Measurements from ENCODE around the gene CCR5AS.

CCR5AS gene

DNA sequence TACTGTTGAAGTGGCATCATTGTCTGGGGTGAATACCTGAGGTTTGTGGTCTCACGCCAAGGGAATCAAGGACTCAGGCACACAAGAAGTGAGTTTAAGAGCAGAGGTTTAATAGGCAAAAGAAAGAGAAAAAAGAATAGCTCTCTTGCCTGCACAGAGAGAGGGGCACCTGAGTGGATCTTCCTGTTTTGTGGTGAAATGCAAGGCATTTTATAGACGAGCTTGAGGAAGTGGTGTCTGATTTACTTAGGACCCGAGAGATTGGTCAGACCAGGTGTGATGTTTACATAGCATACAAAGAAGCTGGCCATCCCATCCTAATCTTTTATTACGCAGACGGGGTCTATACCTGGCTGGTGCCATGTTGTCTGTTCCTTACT lies 22.9 kb downstream of the CCR5AS start:
- no peaks in the 10 kb centered on the region for H3K36me3 ChIP-seq
- no peak for ATAC-seq
- 53 to 73% methylated on average over 5 of the region's 5 CpGs for WGBS, 2 donors (ENCODE audit: low coverage in 1 of 2)

GRCh38 chr3:46383211-46383950 lies 23.5 kb downstream of the CCR5AS start:
- Histone ChIP-seq H3K27me3 (peaks cover 8% of the 10 kb centered on the region), H3K9me3 (no peaks in the 10 kb centered on the region), H3K27ac (no peak overlapping the region), H3K4me3 (no peak overlapping the region), H3K36me3 (no peaks in the 10 kb centered on the region), H3K4me1 (peaks cover 0 to 10% (median 0%) of the 10 kb centered on the region in 3 donors)
- TF ChIP-seq EP300 (IDR thresholded peaks at IDR 0.05) = no peak
- TF ChIP-seq, protein P1, sequence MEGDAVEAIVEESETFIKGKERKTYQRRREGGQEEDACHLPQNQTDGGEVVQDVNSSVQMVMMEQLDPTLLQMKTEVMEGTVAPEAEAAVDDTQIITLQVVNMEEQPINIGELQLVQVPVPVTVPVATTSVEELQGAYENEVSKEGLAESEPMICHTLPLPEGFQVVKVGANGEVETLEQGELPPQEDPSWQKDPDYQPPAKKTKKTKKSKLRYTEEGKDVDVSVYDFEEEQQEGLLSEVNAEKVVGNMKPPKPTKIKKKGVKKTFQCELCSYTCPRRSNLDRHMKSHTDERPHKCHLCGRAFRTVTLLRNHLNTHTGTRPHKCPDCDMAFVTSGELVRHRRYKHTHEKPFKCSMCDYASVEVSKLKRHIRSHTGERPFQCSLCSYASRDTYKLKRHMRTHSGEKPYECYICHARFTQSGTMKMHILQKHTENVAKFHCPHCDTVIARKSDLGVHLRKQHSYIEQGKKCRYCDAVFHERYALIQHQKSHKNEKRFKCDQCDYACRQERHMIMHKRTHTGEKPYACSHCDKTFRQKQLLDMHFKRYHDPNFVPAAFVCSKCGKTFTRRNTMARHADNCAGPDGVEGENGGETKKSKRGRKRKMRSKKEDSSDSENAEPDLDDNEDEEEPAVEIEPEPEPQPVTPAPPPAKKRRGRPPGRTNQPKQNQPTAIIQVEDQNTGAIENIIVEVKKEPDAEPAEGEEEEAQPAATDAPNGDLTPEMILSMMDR (IDR thresholded peaks at IDR 0.05) = no peak
- no peak for TF ChIP-seq POLR2A (IDR thresholded peaks at IDR 0.05)
- TF ChIP-seq POLR2AphosphoS5 (IDR thresholded peaks at IDR 0.05) = no peak
- 70% methylated on average over 1 of the region's 6 CpGs; no CpG with 5 or more reads in 1 of the 2 donors for WGBS, 2 donors (ENCODE audit: low coverage in 1 of 2)
- no peak for ATAC-seq

More for the DNA sequence above, 22.9 kb downstream of the CCR5AS start:
- Histone ChIP-seq H3K9me3 (no peaks in the 10 kb centered on the region), H3K27ac (no peak overlapping the region), H3K4me1 (peaks cover 0 to 10% (median 0%) of the 10 kb centered on the region in 3 donors), H3K4me3 (no peak overlapping the region), H3K27me3 (peaks cover 8% of the 10 kb centered on the region)
- TF ChIP-seq POLR2AphosphoS5 (IDR thresholded peaks at IDR 0.05) (no peak), EP300 (IDR thresholded peaks at IDR 0.05) (no peak), POLR2A (IDR thresholded peaks at IDR 0.05) (no peak)
- TF ChIP-seq, protein P1 (IDR thresholded peaks at IDR 0.05) = no peak

- H3K36me3 ChIP-seq = no peaks in the 10 kb centered on the region
- TF ChIP-seq EP300 (IDR thresholded peaks at IDR 0.05) (no peak), POLR2AphosphoS5 (IDR thresholded peaks at IDR 0.05) (no peak), POLR2A (IDR thresholded peaks at IDR 0.05) (no peak)
- TF ChIP-seq, protein P1 (IDR thresholded peaks at IDR 0.05) = no peak
- peaks cover 8% of the 10 kb centered on the region for H3K27me3 ChIP-seq
- no peak overlapping the region for H3K4me3 ChIP-seq
- no peaks in the 10 kb centered on the region for H3K9me3 ChIP-seq
- H3K4me1 ChIP-seq = peaks cover 0 to 10% (median 0%) of the 10 kb centered on the region in 3 donors
- WGBS, 2 donors (ENCODE audit: low coverage in 1 of 2) = 37 to 80% methylated on average over 3 of the region's 3 CpGs
- ATAC-seq = no peak
- H3K27ac ChIP-seq = no peak overlapping the region
Measured at GRCh38 chr3:46381625-46382024, 25.2 kb downstream of the CCR5AS start.

DNA sequence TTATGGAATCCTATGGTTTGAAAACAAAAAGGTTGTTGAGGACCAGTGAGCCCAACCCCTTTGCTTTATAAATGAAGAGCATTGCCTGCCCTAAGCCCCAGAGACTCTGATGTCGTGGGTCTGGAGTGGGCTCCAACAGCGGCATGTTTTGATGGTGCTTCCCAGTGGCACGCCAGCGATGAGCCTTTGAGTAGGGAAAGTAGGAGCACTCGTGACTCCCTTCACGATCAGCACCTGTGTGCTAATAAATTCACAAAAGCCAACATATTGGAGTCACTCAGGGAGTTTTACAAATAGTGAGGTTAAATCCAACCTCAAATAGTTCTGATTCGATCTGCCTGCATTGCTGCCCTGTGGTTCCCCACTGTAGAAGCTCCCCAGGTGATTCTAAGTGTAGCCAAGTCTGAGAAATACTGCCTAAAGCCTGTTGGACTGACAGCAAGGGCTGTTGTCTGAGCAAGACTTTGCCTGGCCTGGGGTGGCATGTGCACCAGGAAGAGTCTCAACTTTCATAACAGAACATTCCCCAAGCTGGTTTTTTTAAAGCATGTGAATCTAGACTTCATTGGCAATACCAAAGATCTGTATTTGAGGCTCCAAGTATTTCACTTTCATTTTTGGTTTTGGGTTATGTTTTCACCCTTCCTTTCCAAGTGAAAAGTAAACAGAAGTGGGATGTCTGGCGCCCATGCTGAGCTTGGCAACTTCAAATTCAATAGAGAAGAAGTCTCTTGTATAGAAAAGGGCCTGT lies 26.2 kb downstream of the CCR5AS start:
- Histone ChIP-seq H3K9me3 (no peaks in the 10 kb centered on the region), H3K4me1 (peaks cover 0 to 10% (median 0%) of the 10 kb centered on the region in 3 donors), H3K36me3 (no peaks in the 10 kb centered on the region), H3K27me3 (no peaks in the 10 kb centered on the region), H3K27ac (no peak overlapping the region), H3K4me3 (no peak overlapping the region)
- 33 to 66% methylated on average over 2 to 7 of the region's 8 CpGs for WGBS, 2 donors (ENCODE audit: low coverage in 1 of 2)
- TF ChIP-seq, protein P1 (IDR thresholded peaks at IDR 0.05) = no peak
- TF ChIP-seq EP300 (IDR thresholded peaks at IDR 0.05) (no peak), POLR2AphosphoS5 (IDR thresholded peaks at IDR 0.05) (no peak), POLR2A (IDR thresholded peaks at IDR 0.05) (no peak)
- ATAC-seq = no peak
